ENCODE data around the gene PLCG1.

Gene PLCG1

DNA sequence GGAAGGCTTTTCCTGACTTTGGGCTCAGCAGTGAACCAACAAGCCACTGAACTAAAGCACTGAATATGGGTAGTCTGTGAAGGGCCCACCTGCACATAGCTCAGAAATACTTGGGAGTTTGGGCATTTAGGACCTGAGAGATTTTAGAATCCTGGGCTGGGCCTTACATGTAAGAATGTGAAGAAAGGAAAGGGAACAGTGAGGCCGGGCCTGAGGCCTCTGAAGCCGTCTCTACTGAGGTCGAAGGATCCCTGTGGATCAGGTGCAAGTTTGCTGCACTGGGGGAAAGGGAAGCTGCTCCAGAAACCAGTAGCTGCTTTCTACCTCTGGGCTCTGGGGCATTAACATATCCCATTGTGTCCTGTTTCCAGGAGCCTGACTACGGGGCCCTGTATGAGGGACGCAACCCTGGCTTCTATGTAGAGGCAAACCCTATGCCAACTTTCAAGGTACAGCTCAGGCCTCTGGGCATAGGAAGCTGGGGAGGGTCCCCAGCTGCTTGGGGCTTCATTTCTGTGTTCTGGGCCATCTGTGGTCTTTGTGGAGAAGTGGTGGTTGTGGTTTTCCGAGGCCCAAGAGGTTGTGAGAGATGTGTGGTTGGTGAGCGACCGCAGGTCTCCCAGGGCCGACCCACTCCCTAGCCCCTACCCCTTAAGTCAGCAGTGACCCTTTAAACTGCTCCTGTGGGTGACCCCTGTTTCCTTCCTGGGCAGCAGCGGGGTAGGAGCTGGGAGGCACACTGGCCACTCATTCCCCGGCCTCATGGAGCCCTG lies 30.3 kb downstream of the PLCG1 start:
- Histone ChIP-seq H3K36me3 (ENCODE audit: control insufficient read depth, low read length) (peaks cover 78% of the 10 kb centered on the region), H3K4me1 (ENCODE audit: control insufficient read depth, low read length) (no peaks in the 10 kb centered on the region), H3K27me3 (ENCODE audit: control insufficient read depth, low read length) (no peaks in the 10 kb centered on the region), H3K27ac (ENCODE audit: low read depth, low read length) (no peak overlapping the region), H3K9me2 (replicated peaks; ENCODE audit: control insufficient read depth, low read length) (no peaks in the 10 kb centered on the region), H3K79me2 (ENCODE audit: control insufficient read depth, low read length) (no peaks in the 10 kb centered on the region), H3F3A (ENCODE audit: control insufficient read depth, insufficient read depth) (no peaks in the 10 kb centered on the region), H3K4me3 (ENCODE audit: low read length) (no peak overlapping the region), H4K20me1 (ENCODE audit: control insufficient read depth, insufficient read depth, low read depth, low read length) (no peaks in the 10 kb centered on the region), H3K4me2 (ENCODE audit: low read length) (no peak overlapping the region), H3K9me3 (ENCODE audit: control insufficient read depth, insufficient read depth, low read length) (no peaks in the 10 kb centered on the region)
- TF ChIP-seq, protein P1, sequence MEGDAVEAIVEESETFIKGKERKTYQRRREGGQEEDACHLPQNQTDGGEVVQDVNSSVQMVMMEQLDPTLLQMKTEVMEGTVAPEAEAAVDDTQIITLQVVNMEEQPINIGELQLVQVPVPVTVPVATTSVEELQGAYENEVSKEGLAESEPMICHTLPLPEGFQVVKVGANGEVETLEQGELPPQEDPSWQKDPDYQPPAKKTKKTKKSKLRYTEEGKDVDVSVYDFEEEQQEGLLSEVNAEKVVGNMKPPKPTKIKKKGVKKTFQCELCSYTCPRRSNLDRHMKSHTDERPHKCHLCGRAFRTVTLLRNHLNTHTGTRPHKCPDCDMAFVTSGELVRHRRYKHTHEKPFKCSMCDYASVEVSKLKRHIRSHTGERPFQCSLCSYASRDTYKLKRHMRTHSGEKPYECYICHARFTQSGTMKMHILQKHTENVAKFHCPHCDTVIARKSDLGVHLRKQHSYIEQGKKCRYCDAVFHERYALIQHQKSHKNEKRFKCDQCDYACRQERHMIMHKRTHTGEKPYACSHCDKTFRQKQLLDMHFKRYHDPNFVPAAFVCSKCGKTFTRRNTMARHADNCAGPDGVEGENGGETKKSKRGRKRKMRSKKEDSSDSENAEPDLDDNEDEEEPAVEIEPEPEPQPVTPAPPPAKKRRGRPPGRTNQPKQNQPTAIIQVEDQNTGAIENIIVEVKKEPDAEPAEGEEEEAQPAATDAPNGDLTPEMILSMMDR (IDR thresholded peaks at IDR 0.05; ENCODE audit: low read depth, low read length, poor library complexity, severe bottlenecking), result no peak
- TF ChIP-seq EZH2phosphoT487 (IDR thresholded peaks at IDR 0.05; ENCODE audit: borderline replicate concordance, low read length), result no peak

DNA sequence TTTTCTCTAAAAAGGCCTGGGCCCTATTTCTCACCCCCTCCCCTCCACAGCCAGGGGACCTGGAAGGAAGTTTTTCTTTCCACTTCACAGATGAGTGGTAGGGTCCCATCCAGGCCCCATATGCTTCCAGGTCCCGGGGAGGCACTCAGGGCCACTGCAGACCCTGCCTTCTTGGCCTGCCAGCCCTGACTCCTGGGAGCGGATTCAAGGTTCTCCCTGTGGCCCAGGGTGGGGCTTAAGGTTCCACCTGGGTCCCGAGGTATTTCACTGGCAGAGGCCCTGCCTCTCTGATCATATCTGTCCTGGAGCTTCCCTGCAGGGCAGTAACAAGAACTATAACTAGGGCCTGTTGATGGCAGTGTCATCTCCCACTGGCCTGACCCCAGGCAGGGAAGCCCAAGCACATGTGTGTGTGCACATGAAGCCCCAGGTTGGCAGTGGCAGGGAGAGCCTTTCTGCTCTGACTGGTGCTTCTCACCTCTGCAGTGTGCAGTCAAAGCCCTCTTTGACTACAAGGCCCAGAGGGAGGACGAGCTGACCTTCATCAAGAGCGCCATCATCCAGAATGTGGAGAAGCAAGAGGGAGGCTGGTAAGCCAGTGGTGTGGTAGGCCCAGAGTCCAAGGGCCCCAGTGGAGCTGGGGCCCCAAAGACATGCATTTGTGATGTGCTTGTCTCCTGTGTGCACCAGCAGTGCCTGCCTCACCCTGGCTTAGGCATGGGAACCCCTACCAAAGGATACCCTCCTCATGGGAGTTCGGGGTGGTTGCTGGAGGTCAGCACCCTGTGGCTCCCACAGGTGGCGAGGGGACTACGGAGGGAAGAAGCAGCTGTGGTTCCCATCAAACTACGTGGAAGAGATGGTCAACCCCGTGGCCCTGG lies 31.2 kb downstream of the PLCG1 start:
- no peaks in the 10 kb centered on the region for H4K20me1 ChIP-seq (ENCODE audit: control insufficient read depth, insufficient read depth, low read depth, low read length)
- H3K4me1 ChIP-seq (ENCODE audit: control insufficient read depth, low read length), result no peaks in the 10 kb centered on the region
- TF ChIP-seq, protein P1 (IDR thresholded peaks at IDR 0.05; ENCODE audit: low read depth, low read length, poor library complexity, severe bottlenecking), result no peak
- TF ChIP-seq EZH2phosphoT487 (IDR thresholded peaks at IDR 0.05; ENCODE audit: borderline replicate concordance, low read length), result no peak
- H3F3A ChIP-seq (ENCODE audit: control insufficient read depth, insufficient read depth), result no peaks in the 10 kb centered on the region
- no peak overlapping the region for H3K4me3 ChIP-seq (ENCODE audit: low read length)
- H3K9me3 ChIP-seq (ENCODE audit: control insufficient read depth, insufficient read depth, low read length), result no peaks in the 10 kb centered on the region
- peaks cover 77% of the 10 kb centered on the region for H3K36me3 ChIP-seq (ENCODE audit: control insufficient read depth, low read length)
- no peaks in the 10 kb centered on the region for H3K79me2 ChIP-seq (ENCODE audit: control insufficient read depth, low read length)
- H3K27me3 ChIP-seq (ENCODE audit: control insufficient read depth, low read length), result no peaks in the 10 kb centered on the region
- no peak overlapping the region for H3K27ac ChIP-seq (ENCODE audit: low read depth, low read length)
- no peaks in the 10 kb centered on the region for H3K9me2 ChIP-seq (replicated peaks; ENCODE audit: control insufficient read depth, low read length)
- H3K4me2 ChIP-seq (ENCODE audit: low read length), result no peak overlapping the region

DNA sequence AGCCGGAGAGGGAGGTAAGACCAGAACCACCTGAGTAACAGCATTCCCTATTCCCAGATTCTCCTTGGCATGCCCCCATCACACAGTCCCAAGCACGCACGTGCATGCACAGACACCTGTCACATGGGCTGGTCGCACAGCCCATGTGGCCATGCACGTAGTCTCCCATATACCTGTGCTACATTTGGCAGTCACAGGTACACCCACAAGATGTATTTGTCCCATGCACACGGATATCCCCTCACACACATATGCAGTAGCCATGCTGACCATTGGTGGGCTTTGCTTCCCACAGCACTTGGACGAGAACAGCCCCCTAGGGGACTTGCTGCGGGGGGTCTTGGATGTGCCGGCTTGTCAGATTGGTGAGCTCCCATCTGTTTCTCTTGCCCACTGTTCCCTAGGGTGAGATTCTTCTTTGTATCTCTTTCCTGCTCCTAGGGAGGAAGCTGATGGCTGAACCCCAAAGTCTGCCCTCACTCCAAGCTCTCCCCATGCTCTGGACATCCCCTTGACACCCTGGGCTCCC lies 31.9 kb downstream of the PLCG1 start:
- no peaks in the 10 kb centered on the region for H4K20me1 ChIP-seq (ENCODE audit: control insufficient read depth, insufficient read depth, low read depth, low read length)
- H3K27ac ChIP-seq (ENCODE audit: low read depth, low read length), result no peak overlapping the region
- TF ChIP-seq, protein P1 (IDR thresholded peaks at IDR 0.05; ENCODE audit: low read depth, low read length, poor library complexity, severe bottlenecking), result no peak
- no peaks in the 10 kb centered on the region for H3K4me1 ChIP-seq (ENCODE audit: control insufficient read depth, low read length)
- no peaks in the 10 kb centered on the region for H3K79me2 ChIP-seq (ENCODE audit: control insufficient read depth, low read length)
- H3K9me3 ChIP-seq (ENCODE audit: control insufficient read depth, insufficient read depth, low read length), result no peaks in the 10 kb centered on the region
- H3K4me2 ChIP-seq (ENCODE audit: low read length), result no peak overlapping the region
- peaks cover 77% of the 10 kb centered on the region for H3K36me3 ChIP-seq (ENCODE audit: control insufficient read depth, low read length)
- H3K9me2 ChIP-seq (replicated peaks; ENCODE audit: control insufficient read depth, low read length), result no peaks in the 10 kb centered on the region
- H3K4me3 ChIP-seq (ENCODE audit: low read length), result no peak overlapping the region
- no peaks in the 10 kb centered on the region for H3F3A ChIP-seq (ENCODE audit: control insufficient read depth, insufficient read depth)
- no peaks in the 10 kb centered on the region for H3K27me3 ChIP-seq (ENCODE audit: control insufficient read depth, low read length)

All from DOHH2 (cell line).